Esophagus squamous epithelium (tissue), 5 donors: Measurements from ENCODE around the gene RAD54L. TPM values are rescaled to one million over a fixed set of nuclear protein-coding genes. Genes with fewer than 3 reads are reported as not detected.

Experiments used
- DNase-seq: peaks from one replicate; lab custom pipeline; 2025; lab: John Stamatoyannopoulos, UW
- H3K27ac ChIP-seq, 4 donors: fragments of 200-600 bp; sonication (generic); one replicate each; pipeline ENCODE4 v1.5.1; 2016 to 2019; ENCODE audit warnings: mild to moderate bottlenecking in 1 of 4
- H3K27me3 ChIP-seq, 4 donors: fragments of 200-600 bp; sonication (generic); 1 replicate in 3 of 4; 2 replicates in 1 of 4; pipeline versions ENCODE4 v1.5.1 to v1.6.0; 2017 to 2021; ENCODE audit warnings: antibody characterized with exemption in 1 of 4
- H3K36me3 ChIP-seq, 3 donors: fragments of 200-600 bp; sonication (generic); one replicate each; pipeline ENCODE4 v1.5.1; 2016 to 2019
- H3K4me1 ChIP-seq, 3 donors: fragments of 200-600 bp; sonication (generic); one replicate each; pipeline ENCODE4 v1.5.1; 2017 to 2019
- H3K4me3 ChIP-seq, 4 donors: fragments of 200-600 bp; sonication (generic); 1 replicate in 3 of 4; 2 replicates in 1 of 4; pipeline ENCODE4 v1.5.1; 2016 to 2019; ENCODE audit warnings: mild to moderate bottlenecking in 2 of 4, moderate library complexity in 1 of 4
- H3K9me3 ChIP-seq, 3 donors: fragments of 200-600 bp; sonication (generic); one replicate each; pipeline ENCODE4 v1.5.1; 2016 to 2019
- CTCF ChIP-seq, 6 experiments: fragments of 450-650 bp in 4 of 6; fragments of 200-600 bp in 2 of 6; sonication (generic) in 2 of 6; IDR thresholded peaks; one replicate each; pipeline ENCODE4 v1.5.1; 2016 to 2019; ENCODE audit warnings: antibody characterized with exemption in 6 of 6, mild to moderate bottlenecking in 4 of 6, moderate library complexity in 4 of 6
- POLR2A ChIP-seq, 4 donors: fragments of 450-650 bp; IDR thresholded peaks; one replicate each; pipeline ENCODE4 v1.6.1; 2017; ENCODE audit warnings: antibody characterized with exemption in 4 of 4, mild to moderate bottlenecking in 4 of 4, moderate library complexity in 3 of 4
- WGBS, 2 donors: methylation state at CpG; one replicate each; pipeline ENCODE4 v1.1.5; 2018; 5-methylcytosine and 5-hydroxymethylcytosine counted together
- intact Hi-C: fragments of 100-400 bp; cut with DNase I; formaldehyde crosslinking; loops from one replicate; pipeline ENCODE4 v1.15.0; 2022
- total RNA-seq, 4 donors: library from RNA; depleted of rRNA; stranded (reverse); fragments of >200 nt; gene quantifications; one replicate each; pipeline ENCODE4 v1.1.0, GENCODE V29; 2016
- donor health status: DM: yes; HTN: yes; CAD: no.

Gene RAD54L
- total RNA-seq, 4 donors from 2014 or later: 1.9 to 7.8 (median 6.8) TPM

DNA sequence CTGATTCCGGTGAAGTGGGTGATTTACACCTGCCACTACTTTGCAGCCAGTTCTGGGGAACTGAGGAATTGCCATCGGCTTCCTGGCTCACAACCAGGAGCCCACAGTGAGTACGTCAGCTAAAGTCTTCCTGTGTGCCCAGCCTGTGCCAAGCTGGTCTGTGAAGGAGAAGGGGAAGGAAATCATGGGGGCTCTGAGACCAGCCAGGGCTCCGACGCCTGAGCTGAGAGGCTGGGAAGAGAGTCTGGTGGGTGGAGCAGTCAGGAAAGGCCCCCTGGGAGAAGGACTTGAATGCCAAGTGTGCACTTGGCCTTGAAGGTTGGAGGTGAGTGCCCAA lies 43.2 kb upstream of the RAD54L start:
- TF ChIP-seq CTCF (IDR thresholded peaks at IDR 0.05) (no peak), POLR2A (IDR thresholded peaks at IDR 0.05) (peak in 1 of 4 donors; percentile 2)
- WGBS, 2 donors: 0 to 20% methylated on average over 1 to 3 of the region's 5 CpGs
- intact Hi-C loops: no loop called here
- no peaks in the 10 kb centered on the region for H3K27me3 ChIP-seq
- no peak for DNase-seq
- H3K36me3 ChIP-seq: peaks cover 0 to 10% (median 0%) of the 10 kb centered on the region in 3 donors
- peak overlapping the region; percentile 48 to 88 (median 69) for H3K4me3 ChIP-seq
- peak overlapping the region; percentile 76 to 92 (median 86) for H3K27ac ChIP-seq
- H3K4me1 ChIP-seq: peaks cover 3 to 54% (median 18%) of the 10 kb centered on the region in 3 donors
- H3K9me3 ChIP-seq: no peaks in the 10 kb centered on the region

- H3K4me3 ChIP-seq: peak overlapping the region in 1 of 4 donors; percentile 88
- peaks cover 0 to 10% (median 0%) of the 10 kb centered on the region in 3 donors for H3K36me3 ChIP-seq
- no peak for DNase-seq
- H3K27me3 ChIP-seq: no peaks in the 10 kb centered on the region
- intact Hi-C loops: no loop called here
- 67 to 79% methylated on average over 3 of the region's 3 CpGs for WGBS, 2 donors
- H3K27ac ChIP-seq: peak overlapping the region in 3 of 4 donors; percentile 85 to 92 (median 86)
- H3K9me3 ChIP-seq: no peaks in the 10 kb centered on the region
- TF ChIP-seq POLR2A (IDR thresholded peaks at IDR 0.05) (no peak), CTCF (IDR thresholded peaks at IDR 0.05) (no peak)
- peaks cover 3 to 49% (median 18%) of the 10 kb centered on the region in 3 donors for H3K4me1 ChIP-seq
Observed at GRCh38 chr1:46205141-46205540, 42.4 kb upstream of the RAD54L start.

DNA sequence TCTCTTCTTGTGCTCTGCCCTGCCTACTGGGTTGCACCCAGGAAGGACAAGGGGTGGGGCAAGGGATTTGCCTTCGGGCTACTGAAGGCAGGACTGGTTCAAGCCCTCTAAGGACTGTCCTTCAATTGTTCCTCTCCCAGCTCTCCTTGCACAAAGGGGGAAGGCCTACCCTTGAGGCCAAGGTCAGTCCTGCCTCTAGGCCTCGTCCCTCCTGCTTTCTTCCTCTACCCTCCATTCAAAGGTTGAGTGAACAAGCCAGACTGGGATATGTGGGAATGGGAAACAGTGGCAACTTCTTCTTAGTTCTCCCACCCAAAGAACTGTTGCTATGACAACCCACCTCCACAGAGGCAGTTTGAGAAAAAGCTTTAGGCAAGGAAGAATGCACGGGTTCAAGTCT lies 41.8 kb upstream of the RAD54L start:
- DNase-seq: no peak
- Histone ChIP-seq H3K27ac (peak overlapping the region in 2 of 4 donors; percentile 85 to 86), H3K27me3 (no peaks in the 10 kb centered on the region), H3K36me3 (peaks cover 0 to 10% (median 0%) of the 10 kb centered on the region in 3 donors), H3K4me1 (peaks cover 3 to 49% (median 18%) of the 10 kb centered on the region in 3 donors), H3K4me3 (no peak overlapping the region), H3K9me3 (no peaks in the 10 kb centered on the region)
- TF ChIP-seq CTCF (IDR thresholded peaks at IDR 0.05): no peak
- no peak for TF ChIP-seq POLR2A (IDR thresholded peaks at IDR 0.05)
- intact Hi-C loops: no loop called here
- WGBS, 2 donors: 28 to 31% methylated on average over 2 to 3 of the region's 3 CpGs

GRCh38 chr1:46206399-46206798 lies 41.2 kb upstream of the RAD54L start:
- Histone ChIP-seq H3K9me3 (no peaks in the 10 kb centered on the region), H3K27ac (peak overlapping the region in 2 of 4 donors; percentile 7 to 86), H3K36me3 (peaks cover 0 to 10% (median 0%) of the 10 kb centered on the region in 3 donors), H3K4me1 (peaks cover 3 to 49% (median 18%) of the 10 kb centered on the region in 3 donors), H3K27me3 (no peaks in the 10 kb centered on the region), H3K4me3 (no peak overlapping the region)
- TF ChIP-seq POLR2A (IDR thresholded peaks at IDR 0.05): no peak
- TF ChIP-seq CTCF (IDR thresholded peaks at IDR 0.05): no peak
- 83% methylated on average over 2 of the region's 2 CpGs for WGBS, 2 donors
- DNase-seq: no peak
- intact Hi-C loops: no loop called here

DNA sequence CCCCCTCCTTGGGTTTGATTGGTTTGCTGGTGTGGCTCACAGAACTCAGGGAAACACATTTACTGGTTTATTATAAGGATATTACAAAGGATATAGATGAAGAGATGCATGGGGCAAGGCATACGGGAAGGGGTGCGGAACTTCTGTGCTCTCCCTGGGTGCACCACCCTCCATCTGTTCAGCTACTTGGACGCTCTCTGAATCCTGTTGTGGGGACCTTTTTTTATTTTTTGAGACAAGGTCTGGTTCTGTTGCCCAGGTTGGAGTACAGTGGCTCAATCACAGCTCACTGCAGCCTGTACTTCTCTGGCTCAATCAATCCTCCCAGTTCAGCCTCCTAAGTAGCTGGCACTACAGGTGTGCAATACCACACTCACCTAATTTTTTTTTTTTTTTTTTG lies 37.0 kb upstream of the RAD54L start:
- no peak overlapping the region for H3K4me3 ChIP-seq
- H3K27ac ChIP-seq: no peak overlapping the region
- no peak for TF ChIP-seq POLR2A (IDR thresholded peaks at IDR 0.05)
- no peak for TF ChIP-seq CTCF (IDR thresholded peaks at IDR 0.05)
- peaks cover 0 to 10% (median 0%) of the 10 kb centered on the region in 3 donors for H3K36me3 ChIP-seq
- intact Hi-C loops: no loop called here
- DNase-seq: no peak
- H3K9me3 ChIP-seq: no peaks in the 10 kb centered on the region
- WGBS, 2 donors: 80 to 100% methylated on average over 3 of the region's 3 CpGs
- H3K4me1 ChIP-seq: peaks cover 3 to 12% (median 4%) of the 10 kb centered on the region in 3 donors
- H3K27me3 ChIP-seq: no peaks in the 10 kb centered on the region
